AG08395 (cell line): ENCODE measurements around the gene PNPO.

Experiments
- DNase-seq: peaks from one replicate; pipeline ENCODE4 v3.0.0; 2012; ENCODE audit warnings: mixed read lengths, low spot score

The PNPO gene

GRCh38 chr17:47998044-47998443 is 56.7 kb downstream of the PNPO start:
- DNase-seq = no peak
